A673 (cell line): ENCODE data around the gene SOST. TPM values are rescaled to one million over a fixed set of nuclear protein-coding genes. Genes with fewer than 3 reads are reported as not detected.

ENCODE experiments used
- Bru-seq: library from RNA; stranded (reverse); fragments of 400-500 nt; gene quantifications from one replicate; lab custom pipeline; 2021; lab: Mats Ljungman, UMichigan
- BruChase-seq, 2 experiments: library from RNA; stranded (reverse); fragments of 400-500 nt; gene quantifications; one replicate each; lab custom pipeline; 2021; lab: Mats Ljungman, UMichigan
- BruUV-seq: library from RNA; stranded (reverse); fragments of 400-500 nt; replicated peaks from 2 replicates; lab custom pipeline; 2021; lab: Mats Ljungman, UMichigan
- CTCF ChIA-PET: fragments of 300-600 bp; sonication (Branson Sonifier 250); formaldehyde crosslinking; loops from one replicate; lab custom pipeline; 2022; ENCODE audit warnings: antibody characterized with exemption; lab: Charles Lee
- POLR2A ChIA-PET: fragments of 300-600 bp; sonication (Branson Sonifier 250); formaldehyde crosslinking; loops from one replicate; lab custom pipeline; 2022; ENCODE audit warnings: antibody characterized with exemption; ENCODE audit not compliant: low non-redundant PET; lab: Charles Lee
- DNase-seq: peaks from one replicate; pipeline ENCODE4 v3.0.0-alpha.2; 2015; ENCODE audit warnings: low spot score
- H3K27ac ChIP-seq: fragments of 200-600 bp; sonication (generic); 2 replicates; pipeline ENCODE4 v1.5.1; 2016; ENCODE audit warnings: mixed run types, low read depth, mild to moderate bottlenecking, mixed read lengths, antibody characterized with exemption, low read length; ENCODE audit not compliant: poor library complexity, severe bottlenecking
- H3K27me3 ChIP-seq: fragments of 200-600 bp; sonication (generic); replicated peaks from 2 replicates; pipeline ENCODE4 v1.6.1; 2017; ENCODE audit warnings: mixed run types, low read depth, mild to moderate bottlenecking, mixed read lengths, antibody characterized with exemption, low read length; ENCODE audit not compliant: insufficient read depth, poor library complexity
- H3K36me3 ChIP-seq: fragments of 200-600 bp; sonication (generic); 2 replicates; pipeline ENCODE4 v1.6.1; 2016; ENCODE audit warnings: mixed run types, mild to moderate bottlenecking, mixed read lengths, antibody characterized with exemption, low read length; ENCODE audit not compliant: insufficient read depth, poor library complexity, severe bottlenecking
- H3K4me1 ChIP-seq: fragments of 200-600 bp; sonication (generic); 2 replicates; pipeline ENCODE4 v1.6.1; 2017; ENCODE audit warnings: mixed run types, mild to moderate bottlenecking, mixed read lengths, antibody characterized with exemption, low read length; ENCODE audit not compliant: insufficient read depth, poor library complexity, severe bottlenecking
- H3K4me3 ChIP-seq: fragments of 200-600 bp; sonication (generic); 2 replicates; pipeline ENCODE4 v1.5.1; 2016; ENCODE audit warnings: low read depth, mixed run types, mild to moderate bottlenecking, mixed read lengths, low read length; ENCODE audit not compliant: poor library complexity, severe bottlenecking
- H3K9me3 ChIP-seq: fragments of 200-600 bp; sonication (generic); 2 replicates; pipeline ENCODE4 v1.6.1; 2016; ENCODE audit warnings: mixed run types, low read depth, mild to moderate bottlenecking, mixed read lengths, antibody characterized with exemption, low read length; ENCODE audit not compliant: poor library complexity, severe bottlenecking
- CTCF ChIP-seq: fragments of 300-800, 200-600 bp; sonication (generic); conservative IDR thresholded peaks from 2 replicates; pipeline ENCODE4 v1.5.1; 2017; ENCODE audit warnings: low read depth, mild to moderate bottlenecking, antibody characterized with exemption, low read length, moderate library complexity, mixed read lengths
- EZH2 ChIP-seq: fragments of 200-600 bp; sonication (generic); IDR thresholded peaks from 2 replicates; pipeline ENCODE4 v1.6.1; 2017; ENCODE audit warnings: borderline replicate concordance, low read depth, mild to moderate bottlenecking, mixed read lengths, antibody characterized with exemption, low read length; ENCODE audit not compliant: poor library complexity, severe bottlenecking
- intact Hi-C: fragments of 100-400 bp; cut with micrococcal nuclease; formaldehyde crosslinking; loops from one replicate; pipeline ENCODE4 v1.10.0; 2022; ENCODE audit not compliant: unreplicated experiment
- long read RNA-seq: library from polyadenylated mRNA; stranded (forward); transcript quantifications from one replicate; pipeline ENCODE4 v2.0.0, GENCODE V29; 2022
- total RNA-seq: library from RNA; stranded (reverse); gene quantifications from 2 replicates; pipeline ENCODE4 v1.2.3, GENCODE V29; 2021

Gene SOST
- not detected in 2 replicates for total RNA-seq
- Bru-seq, nascent RNA, result not detected
- BruChase-seq, experiment 1, labeled RNA remaining after a 2-hour chase, result not detected
- not detected for BruChase-seq, experiment 2, labeled RNA remaining after a 6-hour chase
- long read RNA-seq, result 0 reads

DNA sequence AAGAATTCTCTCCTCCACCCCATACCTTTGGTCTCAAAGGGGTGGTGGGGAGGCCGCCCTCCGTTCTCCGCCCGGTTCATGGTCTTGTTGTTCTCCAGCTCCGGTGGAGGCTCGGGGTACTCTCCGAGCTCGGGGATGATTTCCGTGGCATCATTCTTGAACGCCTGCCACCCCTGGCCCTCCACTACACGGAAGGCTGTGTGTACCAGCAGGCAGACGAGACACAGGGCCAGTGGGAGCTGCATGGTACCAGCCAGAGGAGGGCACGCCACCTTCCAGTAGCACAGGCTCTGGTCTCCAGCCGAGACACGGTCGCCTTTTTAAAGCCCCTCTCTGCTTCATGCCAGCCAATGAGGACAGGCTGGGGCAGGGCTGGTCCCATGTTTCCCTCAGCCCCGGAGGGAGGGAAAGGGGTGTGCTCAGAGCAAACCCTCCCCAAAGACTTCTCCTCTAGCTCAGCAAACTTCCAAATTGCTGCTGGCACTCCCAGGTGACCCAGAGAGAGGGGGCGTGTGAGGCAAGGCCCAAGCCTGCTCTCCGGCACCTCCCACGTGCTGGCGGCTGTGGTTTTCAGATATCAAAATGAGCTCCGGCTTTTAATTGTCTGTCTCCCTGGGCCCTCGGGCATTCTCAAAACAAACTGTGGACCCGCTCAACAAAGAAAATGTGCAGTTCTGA lies at the start of gene SOST:
TSS of gene SOST (minus strand) at position 295 of the 678 bp plus-strand sequence. CDS start at position 245, 50 bp downstream.
- BruUV-seq, result no TSS peak
- POLR2A ChIA-PET, result no interaction called here
- Histone ChIP-seq H3K4me1 (no peaks in the 10 kb centered on the region), H3K36me3 (no peaks in the 10 kb centered on the region), H3K9me3 (no peaks in the 10 kb centered on the region), H3K27me3 (no peaks in the 10 kb centered on the region), H3K4me3 (no peak within 1 kb of the TSS), H3K27ac (no peak within 1 kb of the TSS)
- TF ChIP-seq EZH2 (no peak), CTCF (no peak)
- CTCF ChIA-PET, result no interaction called here
- no peak for DNase-seq
- intact Hi-C loops, result no loop called here

DNA sequence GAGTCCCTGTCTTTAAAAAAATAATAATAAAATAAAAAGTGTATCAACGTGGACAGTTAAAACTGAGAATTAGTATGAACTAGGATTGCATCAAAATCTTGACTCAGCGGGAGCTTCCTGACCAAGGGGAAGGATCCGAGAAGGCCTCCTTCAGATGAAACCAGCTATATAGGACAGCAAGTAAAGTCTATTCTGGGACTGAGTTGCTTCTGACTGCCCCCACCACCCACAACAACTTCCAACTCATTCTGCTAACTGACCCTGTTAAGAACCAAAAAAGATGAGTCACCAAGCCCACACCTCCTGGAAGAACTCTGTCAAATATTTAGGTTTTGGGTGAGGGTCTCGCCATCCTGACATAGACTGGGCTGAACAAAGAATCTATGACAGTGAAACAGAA lies 49.5 kb upstream of the SOST start:
- no TSS peak for BruUV-seq
- intact Hi-C loops, result no loop called here
- TF ChIP-seq CTCF (no peak), EZH2 (no peak)
- ChIA-PET CTCF (no interaction called here), POLR2A (no interaction called here)
- Histone ChIP-seq H3K36me3 (no peaks in the 10 kb centered on the region), H3K4me1 (no peaks in the 10 kb centered on the region), H3K27ac (no peak overlapping the region), H3K27me3 (no peaks in the 10 kb centered on the region), H3K9me3 (no peaks in the 10 kb centered on the region), H3K4me3 (no peak overlapping the region)
- DNase-seq, result no peak

- Histone ChIP-seq H3K27ac (no peak overlapping the region), H3K4me1 (no peaks in the 10 kb centered on the region), H3K36me3 (no peaks in the 10 kb centered on the region), H3K9me3 (no peaks in the 10 kb centered on the region), H3K27me3 (no peaks in the 10 kb centered on the region), H3K4me3 (no peak overlapping the region)
- ChIA-PET POLR2A (no interaction called here), CTCF (no interaction called here)
- intact Hi-C loops, result no loop called here
- no peak for DNase-seq
- no TSS peak for BruUV-seq
- TF ChIP-seq EZH2, result no peak
- no peak for TF ChIP-seq CTCF
These were observed 46.5 kb upstream of the SOST start for GRCh38 chr17:43805117-43805516.
